Neutrophil (primary cell): ENCODE data around the gene CHRNB2.
"Not testable (repeated sequence)": the region's sequence is repeated elsewhere in the genome, so short reads cannot be mapped to it uniquely, and the experiment has no call there.

Experiments
- H3K27ac ChIP-seq: fragments of 200-600 bp; sonication (generic); 2 replicates; pipeline ENCODE4 v1.5.1; 2016; ENCODE audit warnings: mild to moderate bottlenecking, moderate library complexity
- H3K27me3 ChIP-seq: fragments of 200-600 bp; sonication (generic); 2 replicates; pipeline ENCODE4 v1.6.0; 2016; ENCODE audit warnings: mild to moderate bottlenecking
- H3K36me3 ChIP-seq: fragments of 200-600 bp; sonication (generic); 2 replicates; pipeline ENCODE4 v1.5.1; 2017
- H3K4me1 ChIP-seq, 2 experiments: fragments of 200-600 bp in 1 of 2; sonication (generic) in 1 of 2; 1 replicate in 1 of 2; 2 replicates in 1 of 2; pipeline versions ENCODE4 v1.5.1 to v1.6.1; 2013 to 2016; ENCODE audit warnings: low read depth in 1 of 2, low read length in 1 of 2, mild to moderate bottlenecking in 1 of 2, moderate library complexity in 1 of 2; ENCODE audit not compliant: control insufficient read depth in 1 of 2, insufficient read depth in 1 of 2
- H3K4me3 ChIP-seq, 2 experiments: fragments of 200-600 bp in 1 of 2; sonication (generic) in 1 of 2; 1 replicate in 1 of 2; 2 replicates in 1 of 2; pipeline ENCODE4 v1.5.1; 2013 to 2016; ENCODE audit warnings: low read depth in 1 of 2, low read length in 1 of 2, mild to moderate bottlenecking in 1 of 2, moderate library complexity in 1 of 2
- H3K9me3 ChIP-seq: fragments of 200-600 bp; sonication (generic); 2 replicates; pipeline ENCODE4 v1.5.1; 2016
- CTCF ChIP-seq: fragments of 200-600 bp; sonication (generic); IDR thresholded peaks from 2 replicates; pipeline ENCODE4 v1.5.1; 2016; ENCODE audit warnings: antibody characterized with exemption

CHRNB2 gene

GRCh38 chr1:154527192-154527591 lies 40.4 kb upstream of the CHRNB2 start:
- Histone ChIP-seq H3K27ac (no peak overlapping the region), H3K27me3 (no peaks in the 10 kb centered on the region)

GRCh38 chr1:154529308-154529707 lies 38.3 kb upstream of the CHRNB2 start:
- Histone ChIP-seq H3K27me3 (no peaks in the 10 kb centered on the region), H3K4me1 (no peaks in the 10 kb centered on the region)

More at GRCh38 chr1:154527192-154527591, 40.4 kb upstream of the CHRNB2 start:
- TF ChIP-seq CTCF = no peak
- H3K9me3 ChIP-seq = no peaks in the 10 kb centered on the region
- H3K4me1 ChIP-seq = no peaks in the 10 kb centered on the region
- H3K36me3 ChIP-seq = no peaks in the 10 kb centered on the region
- H3K4me3 ChIP-seq = no peak overlapping the region

GRCh38 chr1:154531950-154532349 lies 35.6 kb upstream of the CHRNB2 start:
- H3K36me3 ChIP-seq, H3K4me1 ChIP-seq, H3K27ac ChIP-seq, H3K9me3 ChIP-seq, H3K27me3 ChIP-seq, H3K4me3 ChIP-seq: not testable (repeated sequence)

More at GRCh38 chr1:154529308-154529707, 38.3 kb upstream of the CHRNB2 start:
- TF ChIP-seq CTCF = no peak
- no peaks in the 10 kb centered on the region for H3K9me3 ChIP-seq
- H3K4me3 ChIP-seq = no peak overlapping the region
- H3K27ac ChIP-seq = no peak overlapping the region
- no peaks in the 10 kb centered on the region for H3K36me3 ChIP-seq

GRCh38 chr1:154533952-154534844 lies 33.4 kb upstream of the CHRNB2 start:
- Histone ChIP-seq H3K9me3 (no peaks in the 10 kb centered on the region), H3K4me3 (no peak overlapping the region), H3K36me3 (no peaks in the 10 kb centered on the region), H3K27me3 (no peaks in the 10 kb centered on the region), H3K4me1 (no peaks in the 10 kb centered on the region), H3K27ac (no peak overlapping the region)
- TF ChIP-seq CTCF = no peak

GRCh38 chr1:154536570-154536969 lies 31.0 kb upstream of the CHRNB2 start:
- no peak for TF ChIP-seq CTCF
- no peak overlapping the region for H3K27ac ChIP-seq
- no peaks in the 10 kb centered on the region for H3K4me1 ChIP-seq
- H3K27me3 ChIP-seq = peaks cover 7% of the 10 kb centered on the region
- H3K36me3 ChIP-seq = no peaks in the 10 kb centered on the region
- H3K4me3 ChIP-seq = no peak overlapping the region
- no peaks in the 10 kb centered on the region for H3K9me3 ChIP-seq
